D721Med (cell line): ENCODE measurements around the gene CASZ1.

Experiments
- DNase-seq: peaks from one replicate; pipeline ENCODE4 v3.0.0; 2011; ENCODE audit warnings: low spot score; ENCODE audit not compliant: insufficient read length
- FAIRE-seq: peaks from 2 replicates; lab custom pipeline; 2011; peaks lifted over from hg19 to GRCh38; lab: Jason Lieb, UNC
- TF ChIP-seq, protein P1 (sequence below): IDR thresholded peaks from 2 replicates; pipeline ENCODE4 v1.5.1; 2012; ENCODE audit warnings: mild to moderate bottlenecking, control low read depth; ENCODE audit not compliant: insufficient read depth; ENCODE audit errors: missing control alignments

CASZ1 gene

DNA sequence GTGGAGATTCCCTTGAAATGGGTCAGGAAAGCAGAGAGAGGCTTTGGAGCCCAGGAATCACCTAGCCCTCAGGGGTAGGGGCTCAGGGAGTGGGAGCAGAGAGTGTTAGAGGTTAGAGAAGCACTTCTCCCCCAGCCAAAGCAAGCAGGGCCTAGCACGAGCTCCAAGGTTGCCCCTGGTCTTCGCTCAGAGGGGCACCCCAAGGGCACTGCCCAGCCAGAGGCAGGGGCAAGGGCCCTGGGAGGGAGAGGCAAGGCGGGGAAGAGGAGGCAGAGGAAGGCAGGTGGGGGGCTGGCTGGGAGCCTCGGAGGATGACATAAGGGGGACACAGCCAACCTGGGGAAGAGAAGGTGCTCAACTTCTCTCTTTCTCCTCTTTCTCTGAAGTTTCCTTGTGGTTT lies 71.9 kb downstream of the CASZ1 start:
- DNase-seq (no peak), FAIRE-seq (no peak)
- TF ChIP-seq, protein P1, sequence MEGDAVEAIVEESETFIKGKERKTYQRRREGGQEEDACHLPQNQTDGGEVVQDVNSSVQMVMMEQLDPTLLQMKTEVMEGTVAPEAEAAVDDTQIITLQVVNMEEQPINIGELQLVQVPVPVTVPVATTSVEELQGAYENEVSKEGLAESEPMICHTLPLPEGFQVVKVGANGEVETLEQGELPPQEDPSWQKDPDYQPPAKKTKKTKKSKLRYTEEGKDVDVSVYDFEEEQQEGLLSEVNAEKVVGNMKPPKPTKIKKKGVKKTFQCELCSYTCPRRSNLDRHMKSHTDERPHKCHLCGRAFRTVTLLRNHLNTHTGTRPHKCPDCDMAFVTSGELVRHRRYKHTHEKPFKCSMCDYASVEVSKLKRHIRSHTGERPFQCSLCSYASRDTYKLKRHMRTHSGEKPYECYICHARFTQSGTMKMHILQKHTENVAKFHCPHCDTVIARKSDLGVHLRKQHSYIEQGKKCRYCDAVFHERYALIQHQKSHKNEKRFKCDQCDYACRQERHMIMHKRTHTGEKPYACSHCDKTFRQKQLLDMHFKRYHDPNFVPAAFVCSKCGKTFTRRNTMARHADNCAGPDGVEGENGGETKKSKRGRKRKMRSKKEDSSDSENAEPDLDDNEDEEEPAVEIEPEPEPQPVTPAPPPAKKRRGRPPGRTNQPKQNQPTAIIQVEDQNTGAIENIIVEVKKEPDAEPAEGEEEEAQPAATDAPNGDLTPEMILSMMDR = no peak

DNA sequence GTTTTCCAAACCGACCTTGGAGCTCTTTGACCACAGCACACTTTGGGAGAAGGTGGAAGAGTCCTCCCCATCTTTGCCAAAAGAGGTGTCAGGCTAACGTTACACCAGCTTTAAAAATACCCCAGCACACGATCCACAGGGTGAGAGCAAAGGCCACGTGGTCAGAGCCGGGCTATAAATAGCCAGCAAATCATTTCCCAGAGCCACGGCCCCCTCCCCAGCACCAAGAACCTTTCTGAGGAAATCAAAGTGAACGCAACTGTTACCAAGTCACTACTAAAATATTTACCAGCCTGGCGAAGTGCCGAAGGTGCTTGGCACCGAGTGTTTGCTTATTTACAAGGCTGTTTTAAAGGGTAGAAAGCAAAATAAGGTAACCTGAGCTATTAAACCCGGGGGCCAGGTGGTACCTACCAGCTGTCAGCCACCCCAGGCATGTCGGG lies 72.4 kb downstream of the CASZ1 start:
- DNase-seq = no peak
- FAIRE-seq = no peak

DNA sequence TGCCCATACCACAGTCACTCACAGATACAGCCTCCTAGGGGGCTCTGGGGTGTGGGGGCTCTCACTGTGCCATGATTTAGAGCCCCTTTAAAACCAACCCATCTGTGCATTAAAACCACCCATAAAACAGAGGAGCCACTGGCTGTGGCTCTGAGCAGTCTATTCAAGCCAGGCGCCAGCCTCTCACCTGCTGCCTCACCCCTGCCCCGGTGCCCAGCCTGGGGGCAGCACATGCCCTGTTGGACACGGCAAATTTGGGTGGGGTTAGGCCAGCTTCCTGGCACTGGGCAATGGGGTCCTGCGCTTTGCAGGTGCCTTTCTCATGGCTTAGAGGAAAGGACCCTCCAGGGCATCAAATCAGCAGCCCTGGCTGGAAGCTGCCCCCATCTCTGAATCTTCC lies 73.1 kb downstream of the CASZ1 start:
- FAIRE-seq = no peak
- TF ChIP-seq, protein P1 = no peak

More for the DNA sequence above, 72.4 kb downstream of the CASZ1 start:
- TF ChIP-seq, protein P1 = no peak

DNA sequence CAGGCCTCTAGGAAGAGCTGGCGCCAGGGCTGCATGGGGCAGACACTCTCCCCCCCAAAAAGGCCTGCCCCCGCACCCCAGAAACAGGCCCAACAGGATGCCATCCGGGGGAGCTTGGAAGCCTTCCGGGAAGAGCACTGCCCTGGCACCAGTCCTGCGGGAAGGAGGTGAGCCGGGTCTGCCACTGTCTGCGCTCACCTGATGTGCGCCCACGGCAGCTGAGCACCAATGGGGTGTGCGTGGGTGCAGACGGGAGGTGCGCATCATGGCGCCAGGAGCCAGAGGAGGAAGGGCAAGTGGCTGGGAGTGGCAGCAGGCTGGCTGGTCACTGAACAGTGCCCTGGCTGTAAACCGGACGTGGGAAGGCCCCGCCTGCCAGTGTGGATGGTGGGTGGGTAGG lies 73.6 kb downstream of the CASZ1 start:
- TF ChIP-seq, protein P1 = no peak
- DNase-seq (no peak), FAIRE-seq (no peak)

More for the DNA sequence above, 73.1 kb downstream of the CASZ1 start:
- no peak for DNase-seq

DNA sequence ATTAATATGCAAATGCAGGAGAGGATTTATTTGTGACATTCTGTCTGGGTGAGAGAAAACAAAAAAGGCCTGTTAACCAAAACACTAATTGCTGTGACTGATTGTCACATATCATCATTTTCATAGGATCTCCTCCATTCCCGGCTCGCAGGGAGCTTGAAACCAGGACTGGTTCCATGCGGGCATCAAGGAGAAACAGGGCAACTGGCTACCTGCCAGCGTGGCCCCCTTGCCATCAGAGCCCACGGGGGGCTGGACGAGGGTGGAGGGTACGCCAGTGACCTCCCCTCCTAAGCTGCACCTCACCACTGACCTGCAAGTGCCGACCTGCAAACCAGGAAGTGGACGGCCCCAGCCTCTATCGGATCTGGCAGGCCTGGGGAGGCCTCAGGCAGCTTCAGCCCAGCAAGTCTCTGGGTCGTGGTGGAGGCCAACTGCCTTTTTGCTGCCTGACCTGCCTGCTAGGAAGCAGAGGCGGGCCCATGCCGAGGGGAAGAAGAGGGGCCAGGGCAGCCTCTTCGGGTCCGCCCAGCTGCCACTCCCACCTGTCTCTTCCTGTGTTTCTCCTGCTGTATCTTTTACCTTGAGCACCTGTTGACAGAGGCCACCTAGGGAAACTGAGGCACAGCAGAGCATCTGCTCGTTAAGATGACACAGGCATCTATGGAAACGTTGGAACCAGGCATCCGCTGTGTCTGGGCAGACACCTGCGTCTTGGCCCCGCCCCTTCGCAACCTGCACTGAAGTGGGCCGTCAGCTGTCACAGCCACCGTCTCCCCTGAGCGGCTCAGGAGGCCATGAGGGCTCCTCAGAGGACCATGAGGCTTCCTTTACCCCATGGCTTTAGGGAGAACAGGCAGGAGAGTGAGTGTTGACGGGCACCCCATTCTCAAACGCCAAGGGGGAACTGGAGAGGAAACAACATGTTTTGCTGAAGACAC lies 74.8 kb downstream of the CASZ1 start:
- DNase-seq = no peak
- no peak for FAIRE-seq
- TF ChIP-seq, protein P1 = no peak

DNA sequence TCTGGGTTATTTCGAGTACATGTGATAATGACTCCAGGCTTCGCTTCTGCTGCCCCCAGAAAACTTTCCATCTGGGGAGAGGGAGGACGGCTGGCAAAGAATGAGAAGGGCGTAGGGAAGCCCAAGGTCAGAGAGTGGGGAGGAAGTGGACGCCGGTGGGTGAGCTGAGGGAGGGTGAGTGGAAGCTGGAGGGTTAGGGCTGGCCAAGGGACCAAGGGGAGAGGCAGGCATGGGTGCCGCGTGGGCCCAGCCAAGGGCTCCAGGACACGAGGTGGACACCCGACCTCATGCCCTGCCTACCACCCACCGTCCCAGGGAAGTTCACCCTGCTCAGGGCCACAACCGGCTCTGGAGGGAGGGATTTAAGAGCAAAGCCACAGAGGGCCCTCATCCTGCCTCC lies 75.8 kb downstream of the CASZ1 start:
- FAIRE-seq = no peak
- TF ChIP-seq, protein P1 = no peak
- DNase-seq = no peak

DNA sequence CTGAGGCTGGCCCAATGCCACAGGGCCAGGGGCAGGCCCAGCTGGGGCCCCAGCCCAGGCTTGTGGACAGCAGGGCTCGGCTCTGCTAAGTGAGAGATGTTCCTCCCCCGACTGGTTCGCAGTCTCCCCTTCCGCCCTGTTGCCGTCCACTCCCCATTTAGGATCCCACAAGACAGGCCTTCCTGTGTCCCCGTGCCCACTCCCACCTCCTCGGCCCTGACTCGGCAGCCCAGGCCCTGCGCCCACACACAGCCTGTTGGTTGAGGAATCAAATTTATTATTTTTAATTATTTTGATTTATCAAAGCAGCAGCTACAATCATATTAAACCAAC lies 78.4 kb downstream of the CASZ1 start:
- DNase-seq = no peak
- TF ChIP-seq, protein P1 = no peak
- FAIRE-seq = no peak
